Nucleus accumbens (tissue), 56 donors: ENCODE data around the gene NEDD9.

Source experiments
- DNase-seq, 56 donors: peaks; one replicate each; lab custom pipeline; 2025; lab: John Stamatoyannopoulos, UW

NEDD9 gene

DNA sequence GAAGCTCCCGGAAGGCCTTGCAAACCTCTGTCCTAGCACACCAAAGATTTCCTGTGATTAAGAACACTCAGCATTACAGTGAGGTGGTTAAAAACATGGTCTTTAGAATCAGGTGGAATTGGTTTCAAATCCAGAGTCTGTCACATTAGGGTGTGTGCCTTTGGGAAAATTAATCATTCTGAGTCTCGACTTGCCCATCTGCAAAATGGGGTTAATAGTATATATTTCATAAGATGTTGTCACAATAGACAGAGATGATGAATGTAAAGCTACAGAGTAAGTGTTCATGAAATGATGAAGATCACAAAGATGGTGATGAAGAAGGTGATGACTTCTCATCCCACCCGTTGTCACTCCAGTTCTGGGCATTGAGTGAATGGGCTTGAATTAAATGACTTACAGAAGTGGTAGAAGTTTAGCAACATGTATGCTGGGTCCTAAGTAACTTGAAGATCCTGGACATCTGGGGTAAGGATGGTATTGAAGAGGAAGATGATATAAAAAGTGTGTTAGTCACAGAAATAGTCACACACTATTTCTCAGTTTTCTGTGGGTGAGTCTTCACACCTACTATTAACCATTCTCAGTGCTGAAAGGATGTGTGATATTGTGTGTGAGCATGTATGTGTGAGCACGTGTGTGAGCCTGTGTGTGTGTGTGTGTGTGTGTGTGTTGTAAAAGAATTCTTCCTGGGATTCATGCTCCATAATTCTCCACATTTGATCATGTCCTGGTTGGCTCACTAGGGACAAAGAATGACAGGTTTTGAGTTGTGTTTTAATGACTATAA is 28.0 kb upstream of the NEDD9 start:
- no peak for DNase-seq

DNA sequence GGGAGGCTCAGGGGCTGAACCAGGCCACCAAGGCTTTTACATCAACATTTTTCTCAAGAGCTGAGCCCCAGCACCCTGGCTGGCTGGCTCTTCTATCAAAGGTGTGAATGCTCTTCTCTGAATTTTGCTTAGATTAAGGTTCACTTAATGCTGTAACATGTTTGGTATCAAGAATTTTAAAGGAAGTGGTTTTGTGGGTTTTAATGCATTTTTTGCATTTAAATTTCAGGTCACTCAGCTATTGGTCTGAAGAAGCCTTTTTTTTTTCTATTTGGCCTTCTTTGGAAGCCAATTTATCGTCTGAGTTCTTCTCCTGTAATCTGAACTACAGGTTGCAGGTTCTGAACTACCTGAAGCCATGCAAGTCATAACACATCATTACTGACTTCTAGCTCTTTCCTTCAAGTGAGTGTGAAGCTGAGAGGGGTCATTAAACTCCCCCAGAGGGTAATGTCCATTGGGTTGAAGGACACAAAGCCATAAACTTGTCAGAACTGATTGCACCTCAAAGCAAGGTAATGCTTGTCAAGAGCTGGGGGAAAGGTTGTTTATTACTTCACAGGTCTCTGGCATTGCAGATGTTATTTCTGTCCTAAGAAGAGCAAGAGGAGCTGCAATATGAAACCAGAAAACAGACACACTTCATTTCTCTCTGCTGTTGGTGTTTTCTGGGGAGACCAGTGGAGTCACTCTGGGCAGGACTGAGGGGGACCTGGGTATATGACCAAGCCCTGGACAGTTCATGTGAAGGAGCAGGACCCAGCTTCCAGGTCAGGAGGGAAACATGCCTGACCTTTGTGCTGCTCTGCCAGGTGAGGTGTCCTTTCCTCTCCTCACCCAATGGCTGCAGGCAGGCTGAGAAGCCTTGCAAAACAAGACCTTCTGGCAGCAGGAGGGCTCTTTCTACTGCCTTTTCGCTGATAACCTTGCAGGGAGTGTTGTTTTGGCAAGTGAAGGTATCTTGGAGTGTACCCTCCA is 26.1 kb upstream of the NEDD9 start:
- DNase-seq: no peak

DNA sequence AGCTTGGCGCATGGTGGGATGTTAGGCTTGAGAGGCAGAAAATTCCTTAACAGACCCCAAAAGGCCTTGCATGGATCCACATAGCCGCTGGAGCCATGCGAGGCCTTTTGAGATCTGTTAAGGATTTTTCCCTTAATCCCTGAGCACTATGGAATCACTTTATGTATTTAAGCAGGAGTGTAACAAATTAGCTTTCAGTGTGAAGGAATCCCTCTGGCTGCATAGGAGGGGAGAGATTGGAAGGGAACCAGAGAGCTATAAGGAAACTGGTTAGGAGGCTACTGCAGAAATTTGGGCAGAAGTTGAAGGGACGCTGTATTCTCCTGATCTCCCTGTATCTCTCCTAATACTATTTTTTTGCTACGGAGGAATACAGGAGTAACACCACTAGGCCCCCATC is 23.1 kb upstream of the NEDD9 start:
- DNase-seq: no peak

DNA sequence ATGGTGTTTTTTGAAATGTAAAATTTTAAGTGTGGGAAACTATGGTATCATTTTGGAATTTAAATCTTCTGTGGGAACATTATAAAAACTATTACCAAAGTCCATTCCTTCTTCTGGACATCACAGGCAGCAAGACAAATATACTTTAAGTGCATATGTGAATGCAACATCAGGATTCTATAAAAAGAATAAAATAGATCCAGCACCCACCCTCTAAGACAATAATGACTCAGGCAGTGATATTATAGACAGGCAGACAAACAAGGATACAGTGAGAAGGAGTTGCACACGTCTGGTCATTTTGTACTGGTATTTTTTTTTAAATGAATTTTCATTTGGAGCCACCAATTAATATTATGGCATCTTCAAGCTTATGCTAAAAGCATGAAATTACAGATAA is 21.1 kb upstream of the NEDD9 start:
- DNase-seq: no peak

DNA sequence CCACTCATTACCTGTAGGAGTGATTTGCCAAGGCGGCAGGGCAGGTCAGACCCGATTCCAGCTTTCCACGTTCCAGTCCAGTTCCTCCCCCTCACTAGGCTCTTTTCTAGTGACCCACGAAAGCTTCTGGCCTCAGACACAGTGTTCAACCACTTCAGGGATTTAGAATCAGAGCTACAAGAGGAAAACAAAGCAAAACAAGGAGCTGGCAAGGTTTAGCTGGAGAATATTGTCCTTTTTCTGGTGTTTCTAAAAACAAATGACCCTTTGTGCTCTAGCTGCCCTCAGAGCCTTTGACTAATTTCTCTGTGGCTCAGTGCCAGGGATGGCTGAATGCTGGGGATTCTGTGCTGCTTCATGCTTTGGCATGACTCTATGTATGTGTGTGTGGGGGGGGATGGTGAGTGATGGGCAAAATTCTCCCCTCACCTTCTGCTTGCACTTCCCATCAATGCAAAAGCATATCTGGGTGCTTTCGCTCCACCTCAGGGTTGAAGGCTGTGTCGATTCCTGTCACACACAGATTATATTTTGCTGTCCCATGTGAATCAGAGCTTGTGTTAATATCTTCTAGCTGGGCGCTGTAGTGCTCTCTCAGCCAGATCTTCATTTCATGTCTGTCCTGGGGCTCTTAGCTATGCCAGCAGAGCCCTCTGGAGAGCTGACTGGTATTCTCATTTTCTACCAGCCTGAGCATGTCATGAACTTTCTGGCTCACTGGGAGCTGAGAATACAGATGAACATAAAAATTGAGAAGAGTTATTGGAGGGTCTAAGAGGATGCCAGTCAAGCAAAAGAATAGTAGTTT is 19.3 kb upstream of the NEDD9 start:
- peak in 50 of 56 donors; percentile 12 to 92 (median 56) for DNase-seq

DNA sequence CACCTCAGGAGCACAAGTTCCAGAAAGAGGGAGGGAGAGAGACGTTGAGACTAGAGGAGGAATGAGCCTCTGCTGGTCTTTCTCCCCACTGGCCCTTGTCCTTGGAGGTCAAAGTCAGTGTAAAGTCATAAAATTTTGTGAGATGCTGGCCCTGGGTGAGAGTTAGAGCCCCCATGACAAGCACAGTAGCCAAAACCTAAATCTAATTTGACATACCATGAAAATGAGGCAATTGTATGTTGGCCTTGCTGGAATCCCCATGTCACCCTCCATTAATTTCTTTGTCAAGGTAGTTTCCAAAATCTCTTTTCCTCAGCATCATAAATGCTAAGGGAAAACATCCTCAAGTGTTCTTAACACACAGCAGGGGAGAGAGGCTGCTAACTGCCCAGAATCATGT is 17.6 kb upstream of the NEDD9 start:
- no peak for DNase-seq

DNA sequence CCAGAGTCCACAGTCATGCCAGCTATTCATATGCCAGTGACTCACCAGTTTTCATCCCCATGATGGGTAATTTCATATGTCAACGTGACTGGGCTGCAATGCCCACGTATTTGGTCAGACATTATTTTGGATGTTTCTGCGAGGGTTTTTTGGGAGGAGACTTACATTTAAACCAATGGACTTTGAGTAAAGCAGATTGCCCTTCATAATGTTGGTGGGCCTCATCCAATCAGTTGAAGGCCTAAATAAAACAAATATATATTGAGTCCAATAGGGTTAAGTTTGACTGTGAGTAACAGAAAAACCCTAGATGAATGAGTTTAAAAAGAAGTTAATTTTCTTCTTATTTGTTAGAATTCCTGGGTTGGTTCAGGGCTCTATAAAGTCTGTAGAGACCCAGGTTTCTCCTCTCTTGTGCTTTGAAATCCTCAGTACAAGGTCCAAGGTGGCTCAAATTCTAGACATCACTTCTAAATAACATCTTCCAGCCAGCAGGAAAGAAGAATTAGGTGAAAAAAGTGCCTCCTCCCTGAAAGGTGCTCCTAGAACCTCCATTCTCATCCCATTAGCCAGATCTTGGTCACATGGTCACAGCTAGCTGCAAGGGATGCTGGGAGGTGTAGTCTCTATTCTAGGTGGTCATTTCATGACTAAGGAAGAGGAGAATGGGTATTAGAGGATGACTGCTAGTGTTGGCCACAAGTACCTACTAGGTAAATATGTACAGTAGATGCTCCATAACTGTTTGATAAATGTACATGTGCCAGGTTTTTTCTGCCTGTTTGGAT is 16.7 kb upstream of the NEDD9 start:
- no peak for DNase-seq

DNA sequence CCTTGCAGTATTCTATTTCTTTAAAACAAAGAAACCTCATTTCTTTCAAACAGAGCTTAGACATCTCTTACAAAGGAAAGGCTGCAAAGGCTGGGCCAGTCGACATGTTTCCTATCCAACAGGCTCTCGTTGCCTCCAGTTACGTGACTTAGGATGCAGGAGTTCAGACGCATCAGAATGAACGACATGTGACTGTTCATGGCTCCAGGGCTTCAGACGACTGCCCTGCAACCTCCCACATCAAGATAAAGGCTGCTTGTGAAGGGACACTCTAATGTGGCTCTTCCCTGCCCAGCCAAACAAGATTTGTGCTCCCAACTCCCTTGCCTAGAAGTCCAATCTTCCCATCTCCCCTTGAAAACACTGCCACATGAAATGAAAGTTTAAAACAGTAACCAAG is 14.3 kb upstream of the NEDD9 start:
- DNase-seq: no peak

DNA sequence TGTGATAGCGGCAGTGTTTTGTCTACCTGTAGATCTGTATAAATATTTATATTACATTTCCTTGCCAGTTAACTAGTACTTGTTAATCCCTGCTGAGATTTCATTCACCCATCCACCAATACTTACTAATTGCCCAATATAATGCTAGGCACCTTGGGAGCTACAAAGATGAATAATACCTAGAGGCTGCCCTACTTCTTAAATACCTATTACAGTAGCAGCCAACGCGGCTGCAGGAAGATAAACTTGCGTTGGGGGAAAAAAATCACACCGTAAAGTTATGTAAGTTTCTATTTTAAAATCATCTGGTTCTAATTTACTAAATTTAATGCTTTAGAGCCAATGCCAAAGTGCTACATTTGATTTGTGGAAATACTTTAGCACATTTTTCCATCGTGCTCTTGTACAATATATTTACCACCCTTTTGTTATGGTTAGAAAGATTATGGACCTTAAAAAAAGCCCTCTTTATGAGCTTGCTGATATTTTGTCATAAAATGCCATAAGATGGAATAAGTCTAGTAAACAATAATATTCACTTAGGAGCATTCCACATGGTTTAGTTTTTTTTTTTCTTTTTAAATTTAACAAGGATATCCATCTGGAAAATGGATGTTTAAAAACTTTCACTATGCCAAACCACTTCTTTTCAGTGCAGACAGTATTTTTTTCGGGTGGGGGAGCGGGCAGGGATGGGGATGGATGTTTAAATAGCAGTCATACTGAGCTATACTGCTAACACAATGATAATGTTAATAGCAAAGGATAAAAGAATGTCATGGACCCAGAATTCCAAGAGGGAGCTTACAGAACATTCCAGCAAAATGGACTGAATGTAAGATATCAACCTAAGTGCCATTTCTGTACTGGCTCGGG is 13.2 kb upstream of the NEDD9 start:
- DNase-seq: peak in 3 of 56 donors; percentile 6 to 30 (median 7)

DNA sequence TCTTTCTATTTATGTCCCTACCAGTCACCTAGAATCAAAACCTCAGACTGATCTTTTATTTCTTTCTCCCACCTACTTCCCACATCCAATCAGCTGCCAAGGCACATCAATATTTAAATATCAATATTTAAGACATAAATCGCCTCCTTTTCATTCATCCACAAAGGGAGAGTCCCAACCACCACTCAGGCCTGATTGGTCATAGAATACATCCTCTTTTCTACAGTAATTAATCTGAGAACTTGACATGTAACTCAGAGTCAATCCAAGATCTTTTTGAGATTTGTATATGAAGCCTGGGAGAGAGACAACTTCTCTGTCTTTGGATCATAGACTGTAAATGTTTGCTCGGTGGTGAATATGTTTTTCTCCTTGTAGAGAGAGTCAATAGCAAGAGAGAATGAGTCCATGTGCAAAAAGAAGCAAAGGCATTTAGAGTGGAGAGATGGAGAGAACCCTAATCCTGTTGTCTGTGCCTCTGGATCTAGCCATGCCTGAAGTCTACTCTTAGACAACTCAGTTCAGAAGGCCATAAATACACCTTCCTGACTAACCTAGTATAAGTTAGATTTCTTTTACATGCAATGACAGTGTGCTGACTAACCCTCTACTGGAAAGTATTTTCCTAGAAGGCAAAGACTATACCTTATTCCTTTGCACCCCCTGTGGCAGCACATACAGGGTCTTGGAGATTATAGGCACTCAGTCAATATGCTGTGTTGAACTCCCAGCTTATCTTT is 12.1 kb upstream of the NEDD9 start:
- DNase-seq: no peak

DNA sequence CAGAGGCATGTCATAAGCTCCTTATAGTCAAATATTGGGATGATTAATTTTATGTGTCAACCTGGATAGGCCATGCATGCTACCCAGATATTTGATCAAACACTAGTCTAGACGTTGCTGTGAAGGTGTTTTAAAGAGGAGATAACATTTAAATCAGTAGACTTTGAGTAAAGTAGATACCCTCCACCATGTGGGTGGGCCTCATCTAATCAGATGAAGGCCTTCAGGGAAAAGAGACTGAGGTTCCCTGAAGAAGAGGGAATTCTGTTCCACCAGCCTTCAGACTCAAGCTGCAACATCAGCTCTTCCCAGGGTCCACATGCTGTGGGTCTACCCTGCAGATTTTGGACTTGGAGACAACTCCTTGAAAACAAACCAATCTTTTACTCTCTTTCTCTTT is 11.4 kb upstream of the NEDD9 start:
- no peak for DNase-seq

DNA sequence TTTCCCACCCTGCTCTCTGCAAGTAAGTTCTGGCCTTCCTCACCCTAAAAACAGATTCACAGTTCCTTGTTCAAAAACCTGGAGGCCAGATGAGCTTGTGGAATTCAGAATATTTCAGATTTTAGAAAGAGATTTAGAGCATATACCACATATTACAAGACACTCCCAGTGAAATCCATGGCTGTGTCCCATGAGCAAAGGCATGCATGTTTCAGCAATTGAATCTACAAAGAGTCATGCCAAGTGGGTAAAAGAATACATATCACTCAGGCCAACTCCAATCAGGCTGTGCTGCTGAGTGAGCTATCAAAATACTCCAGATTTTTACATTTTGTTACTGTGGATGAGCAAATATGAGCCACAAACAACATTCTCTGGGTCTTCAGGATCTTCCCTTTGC is 10.2 kb upstream of the NEDD9 start:
- no peak for DNase-seq

DNA sequence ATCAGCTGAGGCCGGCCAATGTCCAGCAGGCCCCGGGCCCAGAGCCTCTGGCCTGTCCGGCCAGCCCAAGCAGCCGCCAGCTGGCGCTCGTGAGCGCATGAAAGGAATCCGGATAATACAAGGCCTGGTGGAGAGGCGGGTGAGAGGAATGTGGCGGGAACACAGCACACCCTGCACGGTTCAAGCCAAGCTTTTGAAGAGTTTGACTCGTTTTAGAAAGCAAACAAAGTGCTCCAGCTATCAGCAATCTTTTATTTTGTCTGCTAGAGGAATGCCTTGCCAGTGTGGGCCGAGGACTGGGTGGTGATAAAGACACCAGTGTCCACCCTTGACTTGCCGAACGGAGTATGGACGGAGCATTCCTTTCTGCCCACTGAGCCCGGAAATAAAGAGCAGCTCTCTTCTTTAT is 9.3 kb upstream of the NEDD9 start:
- DNase-seq: peak in 47 of 56 donors; percentile 6 to 86 (median 42)

DNA sequence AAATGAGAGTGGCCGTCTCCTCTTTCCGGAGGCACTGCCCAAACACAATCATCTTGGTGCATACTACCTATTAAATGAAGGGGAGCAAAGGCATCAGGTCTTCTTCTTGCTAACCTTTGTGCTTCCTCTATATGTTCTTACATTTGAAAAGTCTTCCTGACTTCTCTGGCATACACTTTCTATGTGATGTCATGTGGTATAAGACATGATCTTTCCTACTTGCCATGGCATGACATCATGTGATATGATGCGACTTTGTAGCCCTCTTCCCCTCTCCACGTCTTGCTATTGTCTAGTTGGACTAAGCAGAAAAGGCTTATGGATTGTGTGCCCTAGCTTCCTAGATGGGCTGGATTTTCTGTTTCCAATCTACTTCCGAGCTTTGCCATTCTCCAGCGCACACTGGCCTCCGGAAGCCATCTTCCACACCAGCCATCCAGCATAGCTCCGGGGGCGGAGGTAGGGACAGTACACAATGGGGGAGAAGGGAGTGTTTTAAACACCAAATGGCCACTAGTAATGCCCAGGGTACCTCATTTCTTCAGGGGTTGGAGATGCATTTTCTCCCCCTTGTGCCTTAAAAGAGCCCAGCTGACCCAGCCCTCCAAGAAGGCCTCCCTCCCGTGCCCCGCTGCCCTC is 8.8 kb upstream of the NEDD9 start:
- no peak for DNase-seq

DNA sequence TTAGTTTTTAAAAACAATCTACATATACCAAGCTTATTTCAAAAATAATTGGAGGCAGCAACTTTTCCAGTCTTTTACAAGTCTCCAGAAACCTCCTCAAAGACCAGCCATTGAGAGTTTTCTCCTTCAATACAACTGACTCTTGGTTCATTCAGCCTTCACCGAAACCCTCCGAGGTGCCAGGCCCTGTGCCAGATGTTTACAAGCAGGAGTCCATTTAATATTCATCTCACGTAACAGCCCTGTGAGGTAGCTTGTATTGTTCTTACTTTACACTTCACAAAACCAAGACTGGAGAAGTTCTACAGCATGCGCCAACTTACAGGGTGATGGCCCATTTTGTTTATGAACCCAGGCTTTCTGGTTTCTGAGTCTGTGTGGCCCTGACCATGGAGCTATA is 5.5 kb upstream of the NEDD9 start:
- peak in 6 of 56 donors; percentile 8 to 50 (median 20) for DNase-seq

DNA sequence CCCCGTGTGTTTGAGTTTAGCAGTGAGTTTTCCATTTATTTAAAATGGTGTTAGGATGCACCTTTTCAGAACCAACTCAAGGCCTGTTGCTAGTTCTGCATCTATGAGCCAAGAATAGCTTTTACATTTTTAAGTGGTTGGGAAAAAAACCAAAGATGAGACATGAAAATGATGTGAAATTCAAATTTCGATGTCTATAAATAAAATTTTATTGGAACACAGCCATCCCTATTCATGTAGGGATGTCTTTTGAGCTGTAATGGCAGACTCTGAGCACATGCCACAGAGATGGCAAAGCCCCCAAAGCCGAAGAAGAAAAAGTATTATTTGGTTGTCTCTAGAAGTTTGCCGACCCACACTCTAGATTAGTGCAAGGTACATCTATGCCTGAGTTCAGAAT is 5.0 kb upstream of the NEDD9 start:
- no peak for DNase-seq

DNA sequence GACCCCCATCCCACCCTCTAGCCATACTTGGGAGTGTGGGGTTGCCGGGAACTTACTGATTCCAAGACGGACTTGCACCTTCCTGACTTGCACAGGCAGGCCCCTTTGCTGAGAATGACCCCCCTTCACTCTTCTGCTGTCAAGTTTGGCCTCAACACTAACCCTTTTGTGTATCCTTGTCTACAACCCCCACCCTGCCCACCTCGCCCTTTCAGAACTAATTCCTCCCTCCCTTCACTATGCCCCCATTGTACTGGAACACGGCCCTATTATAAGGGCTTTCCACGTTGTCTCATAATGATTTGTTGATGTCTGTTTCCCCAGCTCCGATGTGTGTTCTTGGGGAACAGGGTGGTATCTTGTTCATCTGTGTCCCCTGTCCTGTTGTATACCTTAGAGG is 4.4 kb upstream of the NEDD9 start:
- DNase-seq: no peak
